Transverse colon (tissue), 3 donors: ENCODE data around the gene PCNX1.

ENCODE experiments used
- EP300 ChIP-seq: sonication (generic); formaldehyde crosslinking; IDR thresholded peaks from one replicate; pipeline ENCODE4 v1.6.1; 2017; ENCODE audit warnings: antibody characterized with exemption, low read depth
- POLR2A ChIP-seq: fragments of 450-650 bp; IDR thresholded peaks from one replicate; pipeline ENCODE4 v1.6.1; 2016; ENCODE audit warnings: antibody characterized with exemption, mild to moderate bottlenecking, moderate library complexity
- TF ChIP-seq, protein P1 (sequence below), 5 experiments: fragments of 200-600 bp in 3 of 5; fragments of 450-650 bp in 2 of 5; sonication (generic) in 3 of 5; IDR thresholded peaks; 1 replicate in 2 of 5; 2 replicates in 3 of 5; pipeline ENCODE4 v1.5.1; 2016 to 2017; ENCODE audit warnings: antibody characterized with exemption in 5 of 5, inconsistent platforms in 3 of 5, mild to moderate bottlenecking in 2 of 5, moderate library complexity in 1 of 5

DNA sequence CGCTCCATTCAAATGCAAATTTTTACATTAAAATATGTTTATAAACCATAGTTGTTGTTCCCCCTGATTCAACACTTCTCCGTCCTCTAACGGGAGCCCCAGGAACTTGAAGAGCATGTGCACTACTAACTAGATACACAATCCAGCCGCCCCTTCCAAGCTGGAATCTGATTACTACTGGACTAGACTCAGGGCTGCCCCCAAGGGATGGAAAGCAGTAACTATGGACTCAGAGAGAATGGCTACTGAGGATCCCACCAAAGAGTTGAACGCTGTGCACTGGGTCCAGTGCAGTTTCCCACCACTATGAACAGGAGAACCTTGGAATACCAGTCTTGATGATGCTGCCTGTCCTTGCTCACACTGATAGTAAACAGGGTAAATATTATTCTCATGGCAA, 48.6 kb upstream of the PCNX1 start:
- TF ChIP-seq, protein P1, sequence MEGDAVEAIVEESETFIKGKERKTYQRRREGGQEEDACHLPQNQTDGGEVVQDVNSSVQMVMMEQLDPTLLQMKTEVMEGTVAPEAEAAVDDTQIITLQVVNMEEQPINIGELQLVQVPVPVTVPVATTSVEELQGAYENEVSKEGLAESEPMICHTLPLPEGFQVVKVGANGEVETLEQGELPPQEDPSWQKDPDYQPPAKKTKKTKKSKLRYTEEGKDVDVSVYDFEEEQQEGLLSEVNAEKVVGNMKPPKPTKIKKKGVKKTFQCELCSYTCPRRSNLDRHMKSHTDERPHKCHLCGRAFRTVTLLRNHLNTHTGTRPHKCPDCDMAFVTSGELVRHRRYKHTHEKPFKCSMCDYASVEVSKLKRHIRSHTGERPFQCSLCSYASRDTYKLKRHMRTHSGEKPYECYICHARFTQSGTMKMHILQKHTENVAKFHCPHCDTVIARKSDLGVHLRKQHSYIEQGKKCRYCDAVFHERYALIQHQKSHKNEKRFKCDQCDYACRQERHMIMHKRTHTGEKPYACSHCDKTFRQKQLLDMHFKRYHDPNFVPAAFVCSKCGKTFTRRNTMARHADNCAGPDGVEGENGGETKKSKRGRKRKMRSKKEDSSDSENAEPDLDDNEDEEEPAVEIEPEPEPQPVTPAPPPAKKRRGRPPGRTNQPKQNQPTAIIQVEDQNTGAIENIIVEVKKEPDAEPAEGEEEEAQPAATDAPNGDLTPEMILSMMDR (IDR thresholded peaks at IDR 0.05): no peak
- TF ChIP-seq POLR2A (no peak), EP300 (no peak)
